HuH-7 (cell line): ENCODE measurements around the gene NRIP3.

Experiments
- DNase-seq: peaks from one replicate; pipeline ENCODE4 v3.0.0; 2011; ENCODE audit warnings: low spot score

Gene NRIP3

GRCh38 chr11:9003573-9004182 is at the start of gene NRIP3:
Gene NRIP3 (minus strand): TSS chr11:9004001. CDS start chr11:9003935, 66 bp downstream.
- DNase-seq = peak; percentile 67

- DNase-seq = no peak
Observed at GRCh38 chr11:9052316-9052715, 48.5 kb upstream of the NRIP3 start.

- DNase-seq = no peak
Observed at GRCh38 chr11:9049959-9050358, 46.2 kb upstream of the NRIP3 start.

DNA sequence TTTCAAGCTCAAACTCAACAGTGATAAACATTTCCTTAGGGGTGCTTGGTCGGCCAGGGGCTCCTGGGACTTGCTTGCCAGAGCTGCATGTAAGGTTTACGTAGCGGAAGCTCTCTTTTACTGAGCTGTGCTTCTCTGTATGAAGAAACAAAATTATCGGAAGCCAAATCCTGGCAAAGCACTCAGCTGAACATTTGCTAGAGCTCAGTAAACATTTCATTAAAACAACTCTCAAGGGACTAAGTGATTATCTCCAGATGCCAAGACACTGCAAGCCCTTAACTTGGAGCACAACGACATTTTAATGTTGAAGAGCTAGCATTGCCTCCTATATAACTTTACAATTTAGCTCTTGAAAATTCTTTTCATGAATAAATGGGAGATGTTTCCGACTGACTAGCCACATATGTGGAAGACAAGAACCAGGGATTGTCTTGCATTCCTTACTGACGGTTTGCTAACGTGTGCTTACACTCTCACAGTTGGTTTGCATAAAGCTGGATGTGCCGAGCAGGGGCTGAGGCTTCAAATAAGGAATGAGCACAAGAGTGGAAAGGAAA is 44.2 kb upstream of the NRIP3 start:
- DNase-seq = no peak

GRCh38 chr11:9046481-9046880 is 42.7 kb upstream of the NRIP3 start:
- no peak for DNase-seq

DNA sequence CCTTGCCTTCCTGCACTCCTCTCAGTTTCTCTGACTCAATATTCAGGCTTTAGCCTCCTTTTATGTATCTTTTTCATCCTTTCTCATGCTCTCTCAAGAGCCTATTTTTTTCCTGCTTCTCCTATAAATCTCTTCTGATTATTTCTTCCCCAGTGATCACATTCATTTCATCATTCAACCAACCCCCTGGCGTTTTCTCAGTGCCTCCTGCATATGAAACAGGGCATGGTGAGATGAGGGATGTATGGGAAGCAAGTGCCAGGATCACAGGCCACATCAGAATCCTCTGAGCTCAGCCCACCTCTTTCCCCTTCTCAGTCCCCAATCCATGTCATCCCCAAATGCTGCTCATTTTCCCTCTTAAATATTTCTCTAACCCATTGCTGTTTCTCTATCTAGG is 38.7 kb upstream of the NRIP3 start:
- no peak for DNase-seq

DNA sequence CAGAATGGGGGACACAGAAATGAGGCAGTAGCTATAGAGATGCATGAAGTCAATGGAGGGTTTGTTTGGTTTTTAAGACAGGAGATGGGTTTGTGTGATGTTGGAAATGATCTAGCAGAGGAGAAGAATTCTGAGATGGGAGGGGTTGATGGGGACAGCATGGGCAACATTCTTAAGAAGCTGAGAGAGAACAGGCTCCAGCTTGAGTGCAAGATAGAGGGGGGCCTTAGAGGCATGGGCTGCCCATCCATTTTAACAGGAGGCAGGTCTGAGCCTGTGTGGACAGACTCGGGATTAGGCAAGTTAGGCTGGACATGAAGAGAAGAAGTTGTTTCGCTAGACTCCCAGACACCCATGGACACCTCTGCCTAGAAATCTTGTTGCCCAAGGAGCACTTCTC is 37.9 kb upstream of the NRIP3 start:
- no peak for DNase-seq

GRCh38 chr11:9040410-9040809 is 36.6 kb upstream of the NRIP3 start:
- DNase-seq = no peak

DNA sequence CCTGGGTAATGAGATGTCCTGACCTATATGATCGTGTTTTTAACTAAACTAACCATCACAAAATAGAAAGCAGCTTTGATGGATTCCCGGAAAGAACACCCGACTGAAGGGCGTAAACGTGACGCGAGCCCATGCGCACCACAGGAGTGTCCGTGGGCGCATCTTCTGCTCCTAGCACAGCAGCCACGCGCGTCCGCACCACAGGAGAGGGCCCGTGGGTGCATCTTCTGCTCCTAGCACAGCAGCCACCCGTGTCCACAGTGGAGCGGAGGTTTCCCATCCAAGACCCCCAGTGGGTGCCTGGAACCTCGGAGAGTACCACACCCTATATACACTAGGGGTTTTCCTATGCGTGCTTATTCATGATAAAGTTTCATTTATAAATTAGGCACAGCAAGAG is 36.1 kb upstream of the NRIP3 start:
- DNase-seq = no peak

- no peak for DNase-seq
Observed at GRCh38 chr11:9039198-9039597, 35.4 kb upstream of the NRIP3 start.

GRCh38 chr11:9038541-9038940 is 34.7 kb upstream of the NRIP3 start:
- DNase-seq = no peak

DNA sequence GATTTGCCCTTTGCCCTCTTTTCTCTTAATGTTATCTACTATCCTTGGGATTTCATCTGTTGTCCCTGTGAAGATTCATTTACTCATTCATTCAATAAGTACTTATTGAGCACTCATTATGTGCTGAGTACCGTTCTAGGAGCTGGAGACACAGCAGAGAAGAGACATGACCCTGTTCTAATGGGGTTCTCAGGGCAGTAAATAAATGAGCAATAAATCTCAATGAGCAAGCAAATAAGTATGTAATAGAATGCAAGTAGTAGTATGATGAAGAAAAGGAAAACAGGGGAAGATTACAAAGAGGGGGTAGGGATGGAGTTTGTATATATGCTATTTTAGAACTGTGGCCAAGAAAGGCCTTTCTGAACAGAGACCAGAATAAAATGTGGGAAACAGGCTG is 34.2 kb upstream of the NRIP3 start:
- DNase-seq = no peak

GRCh38 chr11:9037046-9037780 is 33.4 kb upstream of the NRIP3 start:
- no peak for DNase-seq

- no peak for DNase-seq
Observed at GRCh38 chr11:9030601-9031000, 26.8 kb upstream of the NRIP3 start.

GRCh38 chr11:9029422-9029821 is 25.6 kb upstream of the NRIP3 start:
- DNase-seq = no peak

DNA sequence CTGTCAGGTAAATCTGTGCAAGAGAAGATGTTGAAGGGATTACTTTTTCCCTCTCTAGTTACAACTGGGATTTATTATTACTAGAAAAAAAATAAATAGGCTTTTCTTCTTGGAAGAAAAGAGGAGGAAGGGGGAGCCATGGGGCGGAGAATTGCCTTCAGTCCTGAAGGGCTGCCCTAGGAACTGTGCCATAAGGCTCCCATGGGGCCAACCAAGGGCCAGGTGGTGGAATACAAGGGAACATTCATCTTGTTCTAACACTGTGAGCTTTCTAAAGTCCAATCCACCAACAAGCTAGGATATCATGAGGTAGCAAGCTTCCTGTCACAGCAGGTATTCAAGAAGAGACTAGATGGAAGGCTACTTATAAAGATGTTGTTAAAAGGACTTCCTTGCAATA is 24.8 kb upstream of the NRIP3 start:
- DNase-seq = no peak

DNA sequence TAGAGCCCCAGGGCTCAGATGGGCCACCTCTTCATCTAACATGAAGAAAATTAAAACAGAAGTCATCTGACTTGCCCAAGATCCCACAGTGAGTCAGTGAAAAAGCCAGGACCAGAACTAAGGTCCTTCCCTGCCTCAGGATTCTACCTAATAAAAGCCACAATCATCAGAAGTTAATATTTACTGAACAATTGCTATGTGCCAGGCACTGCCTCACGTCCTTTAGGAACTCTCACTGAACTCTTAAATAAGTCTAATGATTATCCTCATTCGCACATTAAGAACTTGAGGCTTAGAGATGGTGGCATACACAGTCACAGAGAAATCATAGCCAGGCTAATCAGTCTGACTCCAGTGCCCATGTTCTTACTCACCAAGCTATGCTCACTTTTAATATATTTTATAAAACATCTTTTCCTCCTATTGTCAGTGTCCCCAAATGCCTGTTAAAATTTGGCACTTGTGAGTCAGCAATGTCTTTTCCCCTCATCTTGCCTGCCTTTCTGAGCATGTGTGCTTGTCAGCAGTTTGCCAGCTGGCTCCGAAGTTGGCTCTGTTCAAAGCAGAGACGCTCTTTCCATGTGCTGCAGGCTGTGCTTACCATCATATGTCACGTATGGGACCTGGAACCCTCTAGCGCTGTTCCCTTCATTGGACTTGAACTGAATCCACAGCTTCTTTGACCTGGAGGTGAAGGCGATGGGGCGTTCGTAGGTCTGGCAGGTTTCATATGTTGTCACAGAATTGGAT is 21.5 kb upstream of the NRIP3 start:
- no peak for DNase-seq

DNA sequence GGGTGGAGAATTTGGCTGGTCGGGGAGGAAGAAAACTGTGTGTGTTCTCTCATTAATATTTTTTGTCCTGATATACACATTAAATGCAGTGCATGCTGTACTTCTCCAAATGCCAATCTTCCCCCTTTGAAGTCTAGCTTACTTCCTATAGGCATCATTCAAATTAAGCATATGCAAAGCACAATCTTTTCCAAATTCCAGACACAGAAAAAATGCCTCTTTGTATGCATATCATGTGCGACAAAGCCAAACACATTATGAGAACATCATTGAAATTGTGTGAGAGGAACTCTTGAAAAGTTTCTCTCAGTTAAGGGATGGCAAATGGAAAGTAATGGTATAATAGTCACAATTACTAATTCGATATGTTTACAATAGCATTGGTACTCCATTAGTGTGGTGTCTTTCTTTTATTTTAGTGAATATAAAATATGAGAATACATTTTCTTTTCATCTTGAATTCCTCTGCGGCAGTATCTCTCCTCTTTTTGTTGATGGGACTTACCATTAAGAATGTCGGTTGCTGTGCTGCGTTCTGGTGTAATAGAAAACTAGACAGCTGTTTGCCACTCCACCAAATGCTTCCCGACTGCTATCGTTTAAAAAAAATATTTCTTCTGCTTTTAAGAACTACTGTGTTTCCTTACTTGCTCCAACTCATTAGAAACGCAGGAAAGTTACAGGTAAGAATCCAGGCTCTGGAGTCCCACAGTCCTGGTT is 19.3 kb upstream of the NRIP3 start:
- no peak for DNase-seq

DNA sequence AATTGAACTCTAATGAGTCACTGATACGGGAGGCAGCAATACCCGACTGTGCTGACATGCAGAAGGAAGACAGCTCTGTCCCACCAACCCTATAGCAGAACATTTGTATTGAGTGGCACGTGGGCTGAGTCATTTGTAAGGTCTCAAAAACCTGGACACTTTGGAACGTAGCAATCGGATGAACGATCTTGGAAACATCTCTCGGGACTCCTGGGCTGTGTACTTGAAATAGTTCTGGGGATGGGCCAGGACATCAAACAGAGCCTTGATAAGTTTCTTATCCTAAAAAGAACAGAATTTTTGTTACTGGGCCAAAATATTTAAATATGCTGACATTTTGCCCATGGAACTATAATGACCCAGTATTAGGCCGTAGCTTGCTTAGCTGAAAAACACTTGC is 17.1 kb upstream of the NRIP3 start:
- no peak for DNase-seq

GRCh38 chr11:9019861-9020260 is 16.1 kb upstream of the NRIP3 start:
- DNase-seq = no peak

GRCh38 chr11:9017773-9018172 is 14.0 kb upstream of the NRIP3 start:
- no peak for DNase-seq

DNA sequence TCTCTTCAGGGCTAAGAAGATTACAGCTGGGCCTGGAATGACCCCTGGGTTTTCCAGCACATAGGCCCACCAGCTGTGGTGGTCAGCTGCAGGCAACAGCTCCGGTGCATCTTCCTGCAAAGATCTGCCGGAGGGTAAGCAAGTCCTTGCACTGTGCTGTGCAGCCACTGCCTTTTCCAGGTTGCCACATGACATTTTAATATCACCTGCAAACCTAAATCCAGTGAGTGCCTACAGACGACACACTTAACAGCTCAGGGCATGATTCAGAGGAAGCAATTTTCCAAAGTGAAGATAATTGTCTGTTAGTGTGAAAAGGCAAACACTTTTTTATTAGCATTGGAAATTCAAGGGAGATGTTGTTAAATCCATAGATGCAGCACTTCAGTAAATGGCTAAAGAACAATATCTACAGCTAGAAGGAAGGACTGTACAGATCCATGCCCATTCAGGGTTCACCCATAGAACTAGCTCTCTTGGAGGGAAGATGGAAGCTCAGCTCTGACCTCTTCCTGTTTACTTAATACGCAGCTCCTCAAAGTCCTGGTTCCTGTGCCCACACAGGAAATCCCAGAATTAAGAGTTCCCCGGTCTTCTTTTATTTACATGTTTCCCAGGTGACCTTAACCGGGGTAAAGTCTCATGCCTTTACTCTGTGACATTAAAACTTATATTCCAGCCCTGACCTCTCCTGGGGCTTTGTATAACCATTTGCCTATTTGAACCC is 13.3 kb upstream of the NRIP3 start:
- DNase-seq = no peak
